Loucy (cell line): ENCODE measurements around the gene IL17D.

Source experiments
- EZH2phosphoT487 ChIP-seq: fragments of 200-600 bp; IDR thresholded peaks from 2 replicates; pipeline ENCODE4 v1.6.1; 2018; ENCODE audit warnings: antibody characterized with exemption, mild to moderate bottlenecking, moderate library complexity, borderline replicate concordance
- TF ChIP-seq, protein P1 (sequence below): fragments of 200-600 bp; sonication (generic); conservative IDR thresholded peaks from 2 replicates; pipeline ENCODE4 v1.5.1; 2014; ENCODE audit warnings: mild to moderate bottlenecking, antibody characterized with exemption, low read length

DNA sequence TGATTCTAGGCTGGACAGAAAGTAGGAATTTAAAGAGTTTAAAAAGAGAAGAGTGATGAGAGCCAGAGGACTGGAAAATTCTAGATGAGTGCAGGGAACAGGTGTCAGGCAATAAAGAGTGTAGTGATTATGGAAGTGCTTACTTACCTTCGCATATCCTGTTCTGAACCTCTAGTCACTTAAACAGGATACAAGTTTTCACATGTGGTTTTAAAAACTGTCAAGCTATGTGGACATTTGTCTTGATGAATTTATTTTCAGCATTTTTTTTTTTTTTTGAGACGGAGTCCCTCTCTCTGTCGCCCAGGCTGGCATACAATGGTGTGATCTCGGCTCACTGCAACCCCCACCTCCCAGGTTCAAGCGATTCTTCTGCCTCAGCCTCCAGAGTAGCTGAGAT is 34.3 kb upstream of the IL17D start:
- TF ChIP-seq, protein P1, sequence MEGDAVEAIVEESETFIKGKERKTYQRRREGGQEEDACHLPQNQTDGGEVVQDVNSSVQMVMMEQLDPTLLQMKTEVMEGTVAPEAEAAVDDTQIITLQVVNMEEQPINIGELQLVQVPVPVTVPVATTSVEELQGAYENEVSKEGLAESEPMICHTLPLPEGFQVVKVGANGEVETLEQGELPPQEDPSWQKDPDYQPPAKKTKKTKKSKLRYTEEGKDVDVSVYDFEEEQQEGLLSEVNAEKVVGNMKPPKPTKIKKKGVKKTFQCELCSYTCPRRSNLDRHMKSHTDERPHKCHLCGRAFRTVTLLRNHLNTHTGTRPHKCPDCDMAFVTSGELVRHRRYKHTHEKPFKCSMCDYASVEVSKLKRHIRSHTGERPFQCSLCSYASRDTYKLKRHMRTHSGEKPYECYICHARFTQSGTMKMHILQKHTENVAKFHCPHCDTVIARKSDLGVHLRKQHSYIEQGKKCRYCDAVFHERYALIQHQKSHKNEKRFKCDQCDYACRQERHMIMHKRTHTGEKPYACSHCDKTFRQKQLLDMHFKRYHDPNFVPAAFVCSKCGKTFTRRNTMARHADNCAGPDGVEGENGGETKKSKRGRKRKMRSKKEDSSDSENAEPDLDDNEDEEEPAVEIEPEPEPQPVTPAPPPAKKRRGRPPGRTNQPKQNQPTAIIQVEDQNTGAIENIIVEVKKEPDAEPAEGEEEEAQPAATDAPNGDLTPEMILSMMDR = no peak
- TF ChIP-seq EZH2phosphoT487 = no peak
